ENCODE measurements around the gene SLC35F3. TPM values are rescaled to one million over a fixed set of nuclear protein-coding genes. Genes with fewer than 3 reads are reported as not detected.

Gene SLC35F3
- total RNA-seq, 1 experiment from 2014 or later, result not detected

DNA sequence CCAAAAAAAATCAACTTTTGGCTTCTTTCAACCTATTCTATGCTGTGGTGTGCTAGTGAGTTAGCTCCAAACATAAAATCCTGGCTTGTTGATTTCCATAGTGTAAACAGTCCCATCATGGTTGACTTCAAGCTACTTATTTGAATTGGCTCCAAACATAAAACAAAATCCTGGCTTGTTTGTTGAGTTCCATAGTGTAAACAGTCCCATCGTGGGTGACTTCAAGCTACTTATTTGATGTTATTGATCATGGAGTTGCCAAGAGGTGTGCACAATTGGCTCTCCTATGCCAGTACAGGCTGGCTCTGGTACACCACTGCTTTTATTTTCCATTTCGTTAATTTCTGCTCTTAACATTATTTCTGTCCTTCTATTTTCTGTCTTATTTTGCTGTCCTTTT is 466.9 kb downstream of the SLC35F3 start:
- H3K4me1 Mint-ChIP-seq (ENCODE audit: low read depth, unreplicated experiment), result no peaks in the 10 kb centered on the region
- no peaks in the 10 kb centered on the region for H3K9me3 Mint-ChIP-seq (ENCODE audit: unreplicated experiment)
- no TSS peak for BruUV-seq (replicated peaks)
- H3K36me3 Mint-ChIP-seq (ENCODE audit: insufficient read depth, unreplicated experiment), result peaks cover 23% of the 10 kb centered on the region
- CTCF ChIA-PET, result no interaction called here
- no peak overlapping the region for H3K4me3 ChIP-seq (ENCODE audit: low read depth, low read length)
- TF ChIP-seq, protein P1, sequence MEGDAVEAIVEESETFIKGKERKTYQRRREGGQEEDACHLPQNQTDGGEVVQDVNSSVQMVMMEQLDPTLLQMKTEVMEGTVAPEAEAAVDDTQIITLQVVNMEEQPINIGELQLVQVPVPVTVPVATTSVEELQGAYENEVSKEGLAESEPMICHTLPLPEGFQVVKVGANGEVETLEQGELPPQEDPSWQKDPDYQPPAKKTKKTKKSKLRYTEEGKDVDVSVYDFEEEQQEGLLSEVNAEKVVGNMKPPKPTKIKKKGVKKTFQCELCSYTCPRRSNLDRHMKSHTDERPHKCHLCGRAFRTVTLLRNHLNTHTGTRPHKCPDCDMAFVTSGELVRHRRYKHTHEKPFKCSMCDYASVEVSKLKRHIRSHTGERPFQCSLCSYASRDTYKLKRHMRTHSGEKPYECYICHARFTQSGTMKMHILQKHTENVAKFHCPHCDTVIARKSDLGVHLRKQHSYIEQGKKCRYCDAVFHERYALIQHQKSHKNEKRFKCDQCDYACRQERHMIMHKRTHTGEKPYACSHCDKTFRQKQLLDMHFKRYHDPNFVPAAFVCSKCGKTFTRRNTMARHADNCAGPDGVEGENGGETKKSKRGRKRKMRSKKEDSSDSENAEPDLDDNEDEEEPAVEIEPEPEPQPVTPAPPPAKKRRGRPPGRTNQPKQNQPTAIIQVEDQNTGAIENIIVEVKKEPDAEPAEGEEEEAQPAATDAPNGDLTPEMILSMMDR (IDR thresholded peaks at IDR 0.05; ENCODE audit: insufficient read depth in 1 of 2, low read depth in 1 of 2, low read length in 1 of 2, severe bottlenecking in 1 of 2, unreplicated experiment in 1 of 2), result no peak
- DNase-seq, result no peak
- H3K9me3 ChIP-seq, result no peaks in the 10 kb centered on the region
- 0 out of 2 replicates have a peak, but pooled peaks cover 4% of the 10 kb centered on the region for H3K4me1 ChIP-seq
- peaks cover 2% of the 10 kb centered on the region for H3K36me3 ChIP-seq (ENCODE audit: control insufficient read depth, insufficient read depth, low read length)
- intact Hi-C loops (cut with micrococcal nuclease; ENCODE audit: unreplicated experiment), result no loop called here
- H3K27me3 Mint-ChIP-seq (ENCODE audit: insufficient read depth, unreplicated experiment), result no peaks in the 10 kb centered on the region
- no peaks in the 10 kb centered on the region for H3K27me3 ChIP-seq (replicated peaks; ENCODE audit: control insufficient read depth, insufficient read depth, low read length)
- POLR2A ChIA-PET, result no interaction called here
- H3K4me3 Mint-ChIP-seq (ENCODE audit: unreplicated experiment), result no peak overlapping the region
- H3K27ac Mint-ChIP-seq (ENCODE audit: unreplicated experiment), result no peak overlapping the region

DNA sequence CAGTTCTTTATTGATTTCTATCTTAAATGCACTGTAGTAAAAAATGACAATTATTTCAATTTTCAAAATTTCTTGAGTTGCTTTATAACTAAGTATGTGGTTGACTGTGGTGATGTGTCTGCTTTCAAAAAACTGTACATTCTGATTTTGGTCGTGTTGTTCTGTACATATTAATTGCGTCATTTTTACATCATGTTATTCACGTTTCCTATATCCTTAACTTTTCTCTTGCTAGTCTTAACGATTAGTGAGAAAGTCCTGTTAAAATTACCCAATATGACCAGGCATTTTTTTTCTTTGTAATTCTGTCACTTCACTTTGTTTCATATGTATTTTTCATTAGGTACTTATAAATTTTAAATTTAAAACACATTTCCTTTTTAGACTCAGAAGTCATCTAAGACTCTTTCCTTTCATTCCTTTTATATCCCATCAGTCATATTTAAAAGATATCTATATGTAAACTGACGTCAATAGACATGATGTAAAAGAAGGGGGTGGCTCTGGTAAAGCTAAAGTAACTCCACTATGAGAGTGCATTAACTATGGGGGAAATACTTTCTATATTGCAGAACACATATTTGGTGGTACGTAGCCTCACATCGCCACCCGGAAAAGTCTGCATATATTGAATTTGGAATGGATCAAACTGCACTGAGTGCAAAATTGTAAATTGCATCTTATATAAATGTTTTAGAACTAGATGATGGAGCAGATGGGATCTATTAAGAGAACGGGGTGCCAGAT is 467.7 kb downstream of the SLC35F3 start:
- ChIA-PET POLR2A (interaction anchor here (0.5 to 1.8 kb wide), 2 partner anchors 16 to 26 kb away, joined by 3 to 15 read pairs; no protein-coding TSS in a partner anchor), CTCF (interaction anchor here (1.8 kb wide), 1 partner anchor 62 kb away, joined by 6 read pairs; no protein-coding TSS in a partner anchor)
- Mint-ChIP-seq H3K9me3 (ENCODE audit: unreplicated experiment) (no peaks in the 10 kb centered on the region), H3K4me3 (ENCODE audit: unreplicated experiment) (peak overlapping the region; percentile 99), H3K36me3 (ENCODE audit: insufficient read depth, unreplicated experiment) (peaks cover 30% of the 10 kb centered on the region), H3K27me3 (ENCODE audit: insufficient read depth, unreplicated experiment) (no peaks in the 10 kb centered on the region), H3K27ac (ENCODE audit: unreplicated experiment) (peak overlapping the region; percentile 97), H3K4me1 (ENCODE audit: low read depth, unreplicated experiment) (no peaks in the 10 kb centered on the region)
- Histone ChIP-seq H3K4me3 (ENCODE audit: low read depth, low read length) (peak overlapping the region; percentile 77), H3K27me3 (replicated peaks; ENCODE audit: control insufficient read depth, insufficient read depth, low read length) (no peaks in the 10 kb centered on the region), H3K9me3 (no peaks in the 10 kb centered on the region), H3K4me1 (0 out of 2 replicates have a peak, but pooled peaks cover 4% of the 10 kb centered on the region), H3K36me3 (ENCODE audit: control insufficient read depth, insufficient read depth, low read length) (peaks cover 2% of the 10 kb centered on the region)
- TF ChIP-seq, protein P1 (IDR thresholded peaks at IDR 0.05; ENCODE audit: insufficient read depth in 1 of 2, low read depth in 1 of 2, low read length in 1 of 2, severe bottlenecking in 1 of 2, unreplicated experiment in 1 of 2), result no peak
- no peak for DNase-seq
- no TSS peak for BruUV-seq (replicated peaks)
- intact Hi-C loops (cut with micrococcal nuclease; ENCODE audit: unreplicated experiment), result loop anchor here (2.0 kb wide), 2 partner anchors 15 to 107 kb away; partner anchors contain the start of gene TARBP1

DNA sequence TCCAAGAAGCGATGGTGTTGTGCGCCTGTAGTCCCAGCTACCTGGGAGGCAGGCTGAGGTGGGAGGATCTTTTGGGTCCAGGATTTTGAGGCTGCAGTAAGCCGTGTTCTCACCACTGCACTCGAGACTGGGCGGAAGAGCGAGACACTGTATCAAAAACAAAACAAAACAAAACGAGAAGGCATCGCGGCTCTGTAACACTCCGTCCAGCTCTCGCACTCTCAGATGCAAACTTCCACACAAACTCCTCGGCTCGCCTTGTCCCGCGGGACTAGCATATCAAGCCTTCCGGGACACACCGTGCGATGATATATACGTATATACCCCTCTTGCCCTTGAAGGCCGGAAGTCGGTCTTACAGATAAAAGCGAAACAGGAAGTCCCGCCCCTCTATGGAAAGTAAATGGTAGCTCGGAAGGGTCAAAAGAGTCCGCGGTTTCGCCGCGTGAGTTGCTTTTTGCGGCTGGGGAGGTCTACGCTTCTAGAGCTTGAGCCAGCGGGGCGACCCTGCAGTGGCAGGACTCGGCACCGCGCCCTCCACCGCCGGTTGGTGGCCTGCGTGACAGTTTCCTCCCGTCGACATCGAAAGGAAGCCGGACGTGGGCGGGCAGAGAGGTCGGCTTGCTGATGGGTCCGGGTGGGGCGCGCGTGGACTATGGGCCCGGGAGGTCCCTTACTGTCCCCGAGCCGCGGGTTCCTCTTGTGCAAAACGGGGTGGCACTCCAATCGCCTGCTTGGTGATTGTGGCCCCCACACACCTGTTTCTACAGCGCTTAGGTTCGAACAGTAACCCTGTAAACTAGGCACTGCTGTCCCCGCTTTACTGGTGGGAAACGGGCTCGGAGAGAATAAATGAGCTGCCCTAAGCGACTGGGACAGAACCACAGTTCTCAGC is 468.8 kb downstream of the SLC35F3 start, which contains the start of gene COA6:
Gene COA6 (plus strand): TSS at position 393 of the 895 bp plus-strand sequence. CDS start 11 bp downstream, at position 404.
- CTCF ChIA-PET, result interaction anchor here (0.6 to 1.8 kb wide), 5 partner anchors 51 to 261 kb away, joined by 3 to 6 read pairs (median 3); no protein-coding TSS in a partner anchor
- H3K4me1 ChIP-seq, result 0 out of 2 replicates have a peak, but pooled peaks cover 4% of the 10 kb centered on the region
- BruUV-seq (replicated peaks), result no TSS peak

More for the DNA sequence above, 468.8 kb downstream of the SLC35F3 start, which contains the start of gene COA6:
- no peaks in the 10 kb centered on the region for H3K27me3 ChIP-seq (replicated peaks; ENCODE audit: control insufficient read depth, insufficient read depth, low read length)
- POLR2A ChIA-PET, result interaction anchor here (0.5 to 1.8 kb wide), 7 partner anchors 11 to 603 kb away, joined by 3 to 15 read pairs (median 4); no protein-coding TSS in a partner anchor
- peak within 1 kb of the TSS; percentile 97 for H3K27ac Mint-ChIP-seq (ENCODE audit: unreplicated experiment)
- peak; percentile 91 to 95 for DNase-seq
- intact Hi-C loops (cut with micrococcal nuclease; ENCODE audit: unreplicated experiment), result loop anchor here (2.0 kb wide), 2 partner anchors 17 to 105 kb away; partner anchors contain the start of gene TARBP1
- peaks cover 41% of the 10 kb centered on the region for H3K36me3 Mint-ChIP-seq (ENCODE audit: insufficient read depth, unreplicated experiment)
- TF ChIP-seq, protein P1 (IDR thresholded peaks at IDR 0.05; ENCODE audit: insufficient read depth in 1 of 2, low read depth in 1 of 2, low read length in 1 of 2, severe bottlenecking in 1 of 2, unreplicated experiment in 1 of 2), result no peak
- no peaks in the 10 kb centered on the region for H3K27me3 Mint-ChIP-seq (ENCODE audit: insufficient read depth, unreplicated experiment)
- peak within 1 kb of the TSS; percentile 99 for H3K4me3 Mint-ChIP-seq (ENCODE audit: unreplicated experiment)
- no peaks in the 10 kb centered on the region for H3K9me3 Mint-ChIP-seq (ENCODE audit: unreplicated experiment)
- H3K4me3 ChIP-seq (ENCODE audit: low read depth, low read length), result peak within 1 kb of the TSS; percentile 77
- H3K36me3 ChIP-seq (ENCODE audit: control insufficient read depth, insufficient read depth, low read length), result peaks cover 2% of the 10 kb centered on the region
- no peaks in the 10 kb centered on the region for H3K9me3 ChIP-seq
- no peaks in the 10 kb centered on the region for H3K4me1 Mint-ChIP-seq (ENCODE audit: low read depth, unreplicated experiment)
